ENCODE data around the gene GPR3. TPM values are rescaled to one million over a fixed set of nuclear protein-coding genes. Genes with fewer than 3 reads are reported as not detected.

GPR3 gene
- total RNA-seq, 1 experiment from 2014 or later, result 4.4 TPM

GRCh38 chr1:27423709-27424108, 31.3 kb downstream of the GPR3 start:
- no peaks in the 10 kb centered on the region for H4K20me1 ChIP-seq (ENCODE audit: control insufficient read depth, insufficient read depth, insufficient read length)
- H3T11ph ChIP-seq (ENCODE audit: low read length), result no peak overlapping the region
- no peaks in the 10 kb centered on the region for H3K27me3 ChIP-seq (ENCODE audit: insufficient read depth, low read length)
- no peak overlapping the region for H3K56ac ChIP-seq (ENCODE audit: insufficient read length, low read depth, low read length)
- H3K79me2 ChIP-seq (ENCODE audit: insufficient read depth, low read length), result peaks cover 1% of the 10 kb centered on the region; the same call in 1 of the 2 replicates
- no peak overlapping the region for H3K4me2 ChIP-seq (ENCODE audit: insufficient read depth, insufficient read length, low read length)
- TF ChIP-seq, protein P1, sequence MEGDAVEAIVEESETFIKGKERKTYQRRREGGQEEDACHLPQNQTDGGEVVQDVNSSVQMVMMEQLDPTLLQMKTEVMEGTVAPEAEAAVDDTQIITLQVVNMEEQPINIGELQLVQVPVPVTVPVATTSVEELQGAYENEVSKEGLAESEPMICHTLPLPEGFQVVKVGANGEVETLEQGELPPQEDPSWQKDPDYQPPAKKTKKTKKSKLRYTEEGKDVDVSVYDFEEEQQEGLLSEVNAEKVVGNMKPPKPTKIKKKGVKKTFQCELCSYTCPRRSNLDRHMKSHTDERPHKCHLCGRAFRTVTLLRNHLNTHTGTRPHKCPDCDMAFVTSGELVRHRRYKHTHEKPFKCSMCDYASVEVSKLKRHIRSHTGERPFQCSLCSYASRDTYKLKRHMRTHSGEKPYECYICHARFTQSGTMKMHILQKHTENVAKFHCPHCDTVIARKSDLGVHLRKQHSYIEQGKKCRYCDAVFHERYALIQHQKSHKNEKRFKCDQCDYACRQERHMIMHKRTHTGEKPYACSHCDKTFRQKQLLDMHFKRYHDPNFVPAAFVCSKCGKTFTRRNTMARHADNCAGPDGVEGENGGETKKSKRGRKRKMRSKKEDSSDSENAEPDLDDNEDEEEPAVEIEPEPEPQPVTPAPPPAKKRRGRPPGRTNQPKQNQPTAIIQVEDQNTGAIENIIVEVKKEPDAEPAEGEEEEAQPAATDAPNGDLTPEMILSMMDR (conservative IDR thresholded peaks at IDR 0.05), result no peak
- no peaks in the 10 kb centered on the region for H3K9me3 ChIP-seq (ENCODE audit: control insufficient read depth, low read depth, low read length)
- no peaks in the 10 kb centered on the region for H3K23me2 ChIP-seq (ENCODE audit: insufficient read length, low read depth, low read length, poor library complexity, severe bottlenecking)
- H3K18ac ChIP-seq (ENCODE audit: insufficient read length, low read depth, low read length), result no peak overlapping the region
- no peak overlapping the region for H4K8ac ChIP-seq (replicated peaks; ENCODE audit: insufficient read length, low read depth, low read length)
- H3K36me3 Mint-ChIP-seq (ENCODE audit: insufficient read depth in 1 of 3, low read depth in 3 of 3), result peaks cover 12 to 22% (median 18%) of the 10 kb centered on the region in 3 experiments; a peak in 6 of 7 replicates
- no peak overlapping the region for H3K27ac ChIP-seq (ENCODE audit: insufficient read length, low read depth, low read length)
- H4K91ac ChIP-seq (ENCODE audit: insufficient read length, low read depth, low read length), result no peak overlapping the region
- no peaks in the 10 kb centered on the region for H3K9me3 Mint-ChIP-seq
- no peak overlapping the region for H2AK5ac ChIP-seq (ENCODE audit: insufficient read length, low read length)
- peaks cover 5% of the 10 kb centered on the region; the same call in 1 of the 2 replicates for H3K4me1 ChIP-seq (ENCODE audit: insufficient read depth, low read length)
- no peak overlapping the region for H2BK15ac ChIP-seq (ENCODE audit: low read depth, low read length)
- no peak overlapping the region for H4K5ac ChIP-seq (ENCODE audit: insufficient read length, low read depth, low read length)
- peaks cover 28 to 32% of the 10 kb centered on the region in 2 experiments for H3K4me1 Mint-ChIP-seq
- no peak overlapping the region for H3K9ac ChIP-seq (ENCODE audit: extremely low read depth, insufficient read length, low read length)
- no peaks in the 10 kb centered on the region for H3K27me3 Mint-ChIP-seq (ENCODE audit: low read depth)
- H2BK12ac ChIP-seq (ENCODE audit: insufficient read length, low read depth, low read length), result no peak overlapping the region
- no peak overlapping the region for H2BK5ac ChIP-seq (ENCODE audit: insufficient read length, low read length)
- no peak overlapping the region for H3K14ac ChIP-seq (ENCODE audit: insufficient read depth, low read length)
- H2AFZ ChIP-seq (ENCODE audit: low read length), result no peak overlapping the region
- no peak overlapping the region for H3K4ac ChIP-seq (ENCODE audit: low read depth, low read length)
- H3K27ac Mint-ChIP-seq, result peak overlapping the region in 1 of 3 experiments; percentile 27; a peak in 1 of 7 replicates
- no CpG with 5 or more reads among the region's 4 CpGs for WGBS (ENCODE audit: extremely low coverage, insufficient read length, low lambda C conversion rate)
- H2BK120ac ChIP-seq (ENCODE audit: low read depth, low read length, poor library complexity, severe bottlenecking), result no peak overlapping the region
- H3K4me3 Mint-ChIP-seq, result no peak overlapping the region
- no peak overlapping the region for H2BK20ac ChIP-seq (ENCODE audit: low read depth, low read length, poor library complexity, severe bottlenecking)
- no peak for DNase-seq
- no peak overlapping the region for H3K23ac ChIP-seq (ENCODE audit: insufficient read length, low read depth, low read length)
- H3K79me1 ChIP-seq (ENCODE audit: insufficient read depth, low read depth, low read length, poor library complexity, severe bottlenecking), result no peaks in the 10 kb centered on the region

Data from H9 (cell line).